ENCODE data around the gene SYNE4. TPM values are rescaled to one million over a fixed set of nuclear protein-coding genes. Genes with fewer than 3 reads are reported as not detected.

Gene SYNE4
- total and polyA plus RNA-seq, 2 of the 13 experiments (the other 11 are each of a cell fraction or from before 2014, with no cell fraction given): 13.7 to 23.0 TPM

- TF ChIP-seq GTF3A (CRISPR knock-in tag; conservative IDR thresholded peaks at IDR 0.05) (no peak), SIN3B (IDR thresholded peaks at IDR 0.05; ENCODE audit: low read length) (0 out of 2 replicates have a peak, but pooled peaks have one; percentile 39), ZNF737 (CRISPR knock-in tag; IDR thresholded peaks at IDR 0.05; ENCODE audit: borderline replicate concordance) (0 out of 2 replicates have a peak, but pooled peaks have one; percentile 18), SRF (IDR thresholded peaks at IDR 0.05; ENCODE audit: low read depth, low read length) (no peak), ZNF501 (CRISPR knock-in tag; IDR thresholded peaks at IDR 0.05) (0 out of 2 replicates have a peak, but pooled peaks have one; percentile 76), PBX2 (CRISPR knock-in tag; IDR thresholded peaks at IDR 0.05) (no peak), ZNF30 (CRISPR knock-in tag; IDR thresholded peaks at IDR 0.05) (no peak), PHF21A (CRISPR knock-in tag; IDR thresholded peaks at IDR 0.05) (no peak), NR0B2 (CRISPR knock-in tag; IDR thresholded peaks at IDR 0.05) (no peak; the same call in 1 of the 2 replicates), ZNF850 (CRISPR knock-in tag; conservative IDR thresholded peaks at IDR 0.05) (no peak), IKZF1 (IDR thresholded peaks at IDR 0.05) (no peak), ZNF629 (CRISPR knock-in tag; conservative IDR thresholded peaks at IDR 0.05) (no peak), MZF1 (CRISPR knock-in tag; IDR thresholded peaks at IDR 0.05; ENCODE audit: borderline replicate concordance) (no peak), DDIT3 (CRISPR knock-in tag; IDR thresholded peaks at IDR 0.05) (no peak), NFE2L2 (IDR thresholded peaks at IDR 0.05; ENCODE audit: low read length) (no peak), ZNF446 (CRISPR knock-in tag; IDR thresholded peaks at IDR 0.05) (peak; percentile 84; the same call in 1 of the 2 replicates), LRRFIP1 (CRISPR knock-in tag; conservative IDR thresholded peaks at IDR 0.05) (no peak), HDAC6 (IDR thresholded peaks at IDR 0.05; ENCODE audit: low read depth, low read length) (no peak), CHD4 (IDR thresholded peaks at IDR 0.05; ENCODE audit: borderline replicate concordance, low read length) (no peak), ZBTB20 (CRISPR knock-in tag; IDR thresholded peaks at IDR 0.05; ENCODE audit: borderline replicate concordance, low read depth) (no peak), ATF7 (IDR thresholded peaks at IDR 0.05) (no peak), ATF7 (CRISPR knock-in tag; IDR thresholded peaks at IDR 0.05) (peak; percentile 31; the same call in 1 of the 2 replicates)
- TF ChIP-seq, protein P1, sequence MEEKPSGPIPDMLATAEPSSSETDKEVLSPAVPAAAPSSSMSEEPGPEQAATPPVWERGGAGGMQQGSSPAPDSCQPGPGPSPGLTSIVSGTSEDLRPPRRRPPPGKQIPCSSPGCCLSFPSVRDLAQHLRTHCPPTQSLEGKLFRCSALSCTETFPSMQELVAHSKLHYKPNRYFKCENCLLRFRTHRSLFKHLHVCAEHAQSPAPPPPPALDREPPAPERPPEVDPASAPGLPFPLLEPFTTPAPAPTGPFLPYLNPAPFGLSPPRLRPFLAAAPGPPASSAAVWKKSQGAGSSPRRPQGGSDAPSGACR (CRISPR knock-in tag; IDR thresholded peaks at IDR 0.05): no peak
- TF ChIP-seq, protein P2, sequence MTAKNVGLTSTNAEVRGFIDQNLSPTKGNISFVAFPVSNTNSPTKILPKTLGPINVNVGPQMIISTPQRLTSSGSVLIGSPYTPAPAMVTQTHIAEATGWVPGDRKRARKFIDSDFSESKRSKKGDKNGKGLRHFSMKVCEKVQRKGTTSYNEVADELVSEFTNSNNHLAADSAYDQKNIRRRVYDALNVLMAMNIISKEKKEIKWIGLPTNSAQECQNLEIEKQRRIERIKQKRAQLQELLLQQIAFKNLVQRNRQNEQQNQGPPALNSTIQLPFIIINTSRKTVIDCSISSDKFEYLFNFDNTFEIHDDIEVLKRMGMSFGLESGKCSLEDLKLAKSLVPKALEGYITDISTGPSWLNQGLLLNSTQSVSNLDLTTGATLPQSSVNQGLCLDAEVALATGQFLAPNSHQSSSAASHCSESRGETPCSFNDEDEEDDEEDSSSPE (CRISPR knock-in tag; IDR thresholded peaks at IDR 0.05): peak; percentile 92
Observed at GRCh38 chr19:35995048-35995993, 13.3 kb downstream of the SYNE4 start, which contains the start of gene SDHAF1 (continued).

All from HepG2 (cell line).